Muscle layer of colon (tissue), 2 donors: ENCODE measurements around the gene C5AR2.
"Not testable (repeated sequence)": the region's sequence is repeated elsewhere in the genome, so short reads cannot be mapped to it uniquely, and the experiment has no call there.

Experiments used
- H3K27ac ChIP-seq: one replicate; pipeline ENCODE4 v1.7.0; 2013; ENCODE audit warnings: low read depth, mild to moderate bottlenecking, low read length, moderate library complexity
- H3K27me3 ChIP-seq, 2 donors: one replicate each; pipeline ENCODE4 v1.7.0; 2013; ENCODE audit warnings: low read length in 2 of 2, mild to moderate bottlenecking in 2 of 2; ENCODE audit not compliant: insufficient read depth in 2 of 2, control insufficient read depth in 1 of 2
- H3K36me3 ChIP-seq: one replicate; pipeline ENCODE4 v1.7.0; 2013; ENCODE audit warnings: mild to moderate bottlenecking, low read length; ENCODE audit not compliant: insufficient read depth
- H3K4me1 ChIP-seq: one replicate; pipeline ENCODE4 v1.7.0; 2013; ENCODE audit warnings: mild to moderate bottlenecking, low read length; ENCODE audit not compliant: insufficient read depth
- H3K4me3 ChIP-seq, 2 donors: one replicate each; pipeline ENCODE4 v1.7.0; 2013; ENCODE audit warnings: low read length in 2 of 2, low read depth in 1 of 2, mild to moderate bottlenecking in 1 of 2, moderate library complexity in 1 of 2
- H3K9ac ChIP-seq: one replicate; pipeline ENCODE4 v1.7.0; 2013; ENCODE audit warnings: low read length
- H3K9me3 ChIP-seq: one replicate; pipeline ENCODE4 v1.7.0; 2013; ENCODE audit warnings: mild to moderate bottlenecking, low read length
- donor health status: abdominal sarcoma.
- donor health status: Adenocarcinoma of cecum.

Gene C5AR2

GRCh38 chr19:47331931-47332547 lies at the start of gene C5AR2:
C5AR2 (plus strand) TSS chr19:47332175; CDS start chr19:47340800, 8,625 bp downstream.
- H3K9me3 ChIP-seq = no peaks in the 10 kb centered on the region
- H3K36me3 ChIP-seq = no peaks in the 10 kb centered on the region
- no peak within 1 kb of the TSS for H3K9ac ChIP-seq
- H3K27me3 ChIP-seq = no peaks in the 10 kb centered on the region
- no peak within 1 kb of the TSS for H3K4me3 ChIP-seq
- H3K27ac ChIP-seq = no peak within 1 kb of the TSS
- no peaks in the 10 kb centered on the region for H3K4me1 ChIP-seq

- H3K9me3 ChIP-seq = no peaks in the 10 kb centered on the region
- H3K27ac ChIP-seq = no peak overlapping the region
These were observed 48.4 kb upstream of the C5AR2 start for GRCh38 chr19:47283405-47284059.

GRCh38 chr19:47284324-47284899 lies 47.6 kb upstream of the C5AR2 start:
- Histone ChIP-seq H3K4me3 (no peak overlapping the region), H3K9ac (no peak overlapping the region), H3K9me3 (no peaks in the 10 kb centered on the region), H3K27me3 (no peaks in the 10 kb centered on the region), H3K27ac (no peak overlapping the region), H3K36me3 (no peaks in the 10 kb centered on the region), H3K4me1 (peaks cover 3% of the 10 kb centered on the region)

More at GRCh38 chr19:47283405-47284059, 48.4 kb upstream of the C5AR2 start:
- H3K9ac ChIP-seq = no peak overlapping the region
- no peak overlapping the region for H3K4me3 ChIP-seq
- H3K27me3 ChIP-seq = no peaks in the 10 kb centered on the region
- H3K36me3 ChIP-seq = no peaks in the 10 kb centered on the region
- H3K4me1 ChIP-seq = peaks cover 3% of the 10 kb centered on the region

GRCh38 chr19:47296036-47296435 lies 35.9 kb upstream of the C5AR2 start:
- H3K36me3 ChIP-seq = no peaks in the 10 kb centered on the region
- no peaks in the 10 kb centered on the region for H3K27me3 ChIP-seq
- no peak overlapping the region for H3K9ac ChIP-seq
- H3K4me3 ChIP-seq = no peak overlapping the region
- H3K4me1 ChIP-seq = no peaks in the 10 kb centered on the region
- H3K27ac ChIP-seq = no peak overlapping the region
- no peaks in the 10 kb centered on the region for H3K9me3 ChIP-seq

GRCh38 chr19:47300867-47301266 lies 31.1 kb upstream of the C5AR2 start:
- not testable (repeated sequence) for H3K4me3 ChIP-seq, H3K9me3 ChIP-seq, H3K4me1 ChIP-seq, H3K36me3 ChIP-seq, H3K27me3 ChIP-seq, H3K27ac ChIP-seq, H3K9ac ChIP-seq

GRCh38 chr19:47302249-47302648 lies 29.7 kb upstream of the C5AR2 start:
- Histone ChIP-seq H3K9me3 (no peaks in the 10 kb centered on the region), H3K27ac (no peak overlapping the region), H3K4me3 (no peak overlapping the region), H3K36me3 (no peaks in the 10 kb centered on the region), H3K9ac (no peak overlapping the region), H3K27me3 (no peaks in the 10 kb centered on the region), H3K4me1 (peaks cover 5% of the 10 kb centered on the region)

GRCh38 chr19:47303966-47304365 lies 28.0 kb upstream of the C5AR2 start:
- no peaks in the 10 kb centered on the region for H3K27me3 ChIP-seq

GRCh38 chr19:47305309-47305751 lies 26.6 kb upstream of the C5AR2 start:
- Histone ChIP-seq H3K27ac (no peak overlapping the region), H3K9me3 (no peaks in the 10 kb centered on the region), H3K4me3 (no peak overlapping the region), H3K36me3 (no peaks in the 10 kb centered on the region), H3K9ac (no peak overlapping the region), H3K4me1 (peaks cover 5% of the 10 kb centered on the region), H3K27me3 (peaks cover 0 to 5% of the 10 kb centered on the region in 2 donors)

More at GRCh38 chr19:47303966-47304365, 28.0 kb upstream of the C5AR2 start:
- Histone ChIP-seq H3K9ac (no peak overlapping the region), H3K4me1 (peaks cover 5% of the 10 kb centered on the region), H3K4me3 (no peak overlapping the region), H3K9me3 (no peaks in the 10 kb centered on the region), H3K27ac (no peak overlapping the region), H3K36me3 (no peaks in the 10 kb centered on the region)

- Histone ChIP-seq H3K4me3 (no peak overlapping the region), H3K27ac (no peak overlapping the region), H3K9ac (no peak overlapping the region), H3K36me3 (no peaks in the 10 kb centered on the region), H3K27me3 (peaks cover 0 to 14% of the 10 kb centered on the region in 2 donors), H3K4me1 (peaks cover 5% of the 10 kb centered on the region), H3K9me3 (no peaks in the 10 kb centered on the region)
These were observed 25.7 kb upstream of the C5AR2 start for GRCh38 chr19:47306303-47306702.

GRCh38 chr19:47309038-47309437 lies 22.9 kb upstream of the C5AR2 start:
- no peak overlapping the region for H3K9ac ChIP-seq
- no peak overlapping the region for H3K4me3 ChIP-seq
- H3K27ac ChIP-seq = no peak overlapping the region
- no peaks in the 10 kb centered on the region for H3K36me3 ChIP-seq
- peaks cover 5% of the 10 kb centered on the region for H3K4me1 ChIP-seq
- peaks cover 0 to 14% of the 10 kb centered on the region in 2 donors for H3K27me3 ChIP-seq
- no peaks in the 10 kb centered on the region for H3K9me3 ChIP-seq

GRCh38 chr19:47309608-47310007 lies 22.4 kb upstream of the C5AR2 start, which contains the start of gene C5AR1:
C5AR1 (plus strand) TSS chr19:47309861; CDS start chr19:47309896, 35 bp downstream.
- H3K9ac ChIP-seq = no peak within 1 kb of the TSS
- no peaks in the 10 kb centered on the region for H3K9me3 ChIP-seq
- no peaks in the 10 kb centered on the region for H3K36me3 ChIP-seq
- peaks cover 5% of the 10 kb centered on the region for H3K4me1 ChIP-seq
- peaks cover 0 to 14% of the 10 kb centered on the region in 2 donors for H3K27me3 ChIP-seq
- H3K27ac ChIP-seq = no peak within 1 kb of the TSS
- no peak within 1 kb of the TSS for H3K4me3 ChIP-seq
